HEK293 (cell line): Measurements from ENCODE around the gene CMBL.

Experiments used
- BCL11A ChIP-seq: fragments of 450-650 bp; formaldehyde crosslinking; IDR thresholded peaks from 2 replicates; pipeline ENCODE4 v1.5.1; 2016; ENCODE audit warnings: low read depth, missing biosample characterization, missing genetic modification characterization
- CTCF ChIP-seq: fragments of 450-650 bp; formaldehyde crosslinking; IDR thresholded peaks from 2 replicates; pipeline ENCODE4 v1.5.1; 2016; ENCODE audit warnings: missing biosample characterization, missing genetic modification characterization
- EGR2 ChIP-seq: fragments of 450-650 bp; formaldehyde crosslinking; IDR thresholded peaks from 2 replicates; pipeline ENCODE4 v1.5.1; 2016; ENCODE audit warnings: low read depth, missing biosample characterization, missing genetic modification characterization
- ZBTB17 ChIP-seq: fragments of 450-650 bp; formaldehyde crosslinking; IDR thresholded peaks from 2 replicates; pipeline ENCODE4 v1.5.1; 2016; ENCODE audit warnings: missing biosample characterization, missing genetic modification characterization
- ZNF121 ChIP-seq: fragments of 450-650 bp; formaldehyde crosslinking; IDR thresholded peaks from 2 replicates; pipeline ENCODE4 v1.5.1; 2016; ENCODE audit warnings: missing biosample characterization, missing genetic modification characterization
- ZNF146 ChIP-seq: fragments of 450-650 bp; formaldehyde crosslinking; IDR thresholded peaks from 2 replicates; pipeline ENCODE4 v1.5.1; 2016; ENCODE audit warnings: missing biosample characterization, missing genetic modification characterization
- ZNF571 ChIP-seq: fragments of 450-650 bp; formaldehyde crosslinking; IDR thresholded peaks from 2 replicates; pipeline ENCODE4 v1.5.0; 2017; ENCODE audit warnings: missing biosample characterization, missing genetic modification characterization
- ZNF670 ChIP-seq: fragments of 450-650 bp; formaldehyde crosslinking; IDR thresholded peaks from 2 replicates; pipeline ENCODE4 v1.5.1; 2016; ENCODE audit warnings: missing biosample characterization, missing genetic modification characterization, low read depth
- ZNF830 ChIP-seq: fragments of 450-650 bp; IDR thresholded peaks from 2 replicates; pipeline ENCODE4 v1.5.0; 2018; ENCODE audit warnings: missing biosample characterization, missing genetic modification characterization, low read depth, mild to moderate bottlenecking, moderate library complexity

- TF ChIP-seq ZNF146 (tag by site-specific recombination) = no peak
- TF ChIP-seq CTCF (tag by site-specific recombination) = no peak
- no peak for TF ChIP-seq ZBTB17 (tag by site-specific recombination)
- no peak for TF ChIP-seq ZNF670 (tag by site-specific recombination)
- TF ChIP-seq ZNF121 (tag by site-specific recombination) = no peak
- TF ChIP-seq BCL11A (tag by site-specific recombination) = no peak
- TF ChIP-seq ZNF571 (tag by site-specific recombination) = no peak
- TF ChIP-seq EGR2 (tag by site-specific recombination) = no peak
- no peak for TF ChIP-seq ZNF830 (tag by site-specific recombination)
Observed at GRCh38 chr5:10315824-10316509, 8.3 kb upstream of the CMBL start.
